Uterus (tissue), 4 donors: ENCODE data around the gene NOS1AP. TPM values are rescaled to one million over a fixed set of nuclear protein-coding genes. Genes with fewer than 3 reads are reported as not detected.

ENCODE experiments used
- DNase-seq, 2 donors: peaks; one replicate each; pipeline ENCODE4 v3.0.0-alpha.2; 2019 to 2020
- H3K27ac ChIP-seq, 2 donors: fragments of 200-600 bp; sonication (generic); 1 replicate in 1 of 2; 2 replicates in 1 of 2; pipeline ENCODE4 v1.5.1; 2016 to 2018
- H3K27me3 ChIP-seq, 2 donors: fragments of 200-600 bp; sonication (generic); one replicate each; pipeline ENCODE4 v1.5.1; 2018 to 2019; ENCODE audit warnings: control low read depth in 1 of 2
- H3K36me3 ChIP-seq, 2 donors: fragments of 200-600 bp; sonication (generic); one replicate each; pipeline ENCODE4 v1.5.1; 2019; ENCODE audit warnings: control low read depth in 1 of 2
- H3K4me1 ChIP-seq, 2 donors: fragments of 200-600 bp; sonication (generic); one replicate each; pipeline ENCODE4 v1.5.1; 2018 to 2019; ENCODE audit warnings: control low read depth in 1 of 2
- H3K4me3 ChIP-seq, 2 donors: fragments of 200-600 bp; sonication (generic); 1 replicate in 1 of 2; 2 replicates in 1 of 2; pipeline ENCODE4 v1.5.1; 2018 to 2019; ENCODE audit warnings: mild to moderate bottlenecking in 1 of 2
- H3K9me3 ChIP-seq, 2 donors: fragments of 200-600 bp; sonication (generic); one replicate each; pipeline ENCODE4 v1.5.1; 2019; ENCODE audit warnings: control low read depth in 1 of 2
- CTCF ChIP-seq, 4 experiments: fragments of 200-600 bp in 2 of 4; fragments of 450-650 bp in 2 of 4; sonication (generic) in 2 of 4; IDR thresholded peaks; one replicate each; pipeline ENCODE4 v1.5.1; 2016 to 2019; ENCODE audit warnings: antibody characterized with exemption in 4 of 4, mild to moderate bottlenecking in 2 of 4, moderate library complexity in 1 of 4
- POLR2A ChIP-seq, 2 donors: fragments of 450-650 bp; IDR thresholded peaks; one replicate each; pipeline ENCODE4 v1.6.1; 2016; ENCODE audit warnings: antibody characterized with exemption in 2 of 2, mild to moderate bottlenecking in 1 of 2, moderate library complexity in 1 of 2
- intact Hi-C: fragments of 100-400 bp; cut with DNase I; formaldehyde crosslinking; loops from one replicate; pipeline ENCODE4 v1.15.1; 2023; ENCODE audit warnings: low total_unique reads
- total RNA-seq, 4 donors: library from RNA; depleted of rRNA in 3 of 4; stranded (reverse); fragments of >200 nt in 3 of 4; gene quantifications; one replicate each; pipeline versions ENCODE4 v1.1.0 to v1.2.4, GENCODE V29; 2014 to 2023
- donor health status: DM: yes; HTN: yes; CAD: no.

NOS1AP gene
- total RNA-seq, 4 donors from 2014 or later, result under 0.01 to 5.3 (median 1.9) TPM; not detected in 1

GRCh38 chr1:162055062-162055461 is 14.4 kb upstream of the NOS1AP start:
- no peak for TF ChIP-seq POLR2A (IDR thresholded peaks at IDR 0.05)
- TF ChIP-seq CTCF (IDR thresholded peaks at IDR 0.05), result no peak
- intact Hi-C loops, result loop anchor here (5.0 kb wide), 1 partner anchor 337 kb away; no protein-coding TSS in a partner anchor
- DNase-seq, result no peak

GRCh38 chr1:162056043-162056442 is 13.4 kb upstream of the NOS1AP start:
- no peak overlapping the region for H3K27ac ChIP-seq
- DNase-seq, result peak; percentile 37 to 58
- intact Hi-C loops, result loop anchor here (5.0 kb wide), 1 partner anchor 336 kb away; no protein-coding TSS in a partner anchor
- no peaks in the 10 kb centered on the region for H3K36me3 ChIP-seq
- H3K4me1 ChIP-seq, result no peaks in the 10 kb centered on the region
- H3K9me3 ChIP-seq, result no peaks in the 10 kb centered on the region
- TF ChIP-seq CTCF (IDR thresholded peaks at IDR 0.05) (peak; percentile 75 to 88 (median 85)), POLR2A (IDR thresholded peaks at IDR 0.05) (no peak)
- no peaks in the 10 kb centered on the region for H3K27me3 ChIP-seq
- no peak overlapping the region for H3K4me3 ChIP-seq

More at GRCh38 chr1:162055062-162055461, 14.4 kb upstream of the NOS1AP start:
- no peaks in the 10 kb centered on the region for H3K36me3 ChIP-seq
- no peak overlapping the region for H3K27ac ChIP-seq
- H3K9me3 ChIP-seq, result no peaks in the 10 kb centered on the region
- no peaks in the 10 kb centered on the region for H3K4me1 ChIP-seq
- no peaks in the 10 kb centered on the region for H3K27me3 ChIP-seq
- H3K4me3 ChIP-seq, result no peak overlapping the region

GRCh38 chr1:162056579-162056978 is 12.9 kb upstream of the NOS1AP start:
- Histone ChIP-seq H3K27me3 (no peaks in the 10 kb centered on the region), H3K4me3 (no peak overlapping the region), H3K36me3 (no peaks in the 10 kb centered on the region), H3K27ac (no peak overlapping the region), H3K4me1 (no peaks in the 10 kb centered on the region), H3K9me3 (no peaks in the 10 kb centered on the region)
- intact Hi-C loops, result loop anchor here (5.0 kb wide), 1 partner anchor 336 kb away; no protein-coding TSS in a partner anchor
- TF ChIP-seq POLR2A (IDR thresholded peaks at IDR 0.05), result no peak
- TF ChIP-seq CTCF (IDR thresholded peaks at IDR 0.05), result no peak
- no peak for DNase-seq

- no peaks in the 10 kb centered on the region for H3K4me1 ChIP-seq
- no peaks in the 10 kb centered on the region for H3K27me3 ChIP-seq
- intact Hi-C loops, result loop anchor here (5.0 kb wide), 1 partner anchor 333 kb away; no protein-coding TSS in a partner anchor
- no peak overlapping the region for H3K27ac ChIP-seq
- DNase-seq, result no peak
- no peaks in the 10 kb centered on the region for H3K36me3 ChIP-seq
- no peak overlapping the region for H3K4me3 ChIP-seq
- H3K9me3 ChIP-seq, result no peaks in the 10 kb centered on the region
- TF ChIP-seq POLR2A (IDR thresholded peaks at IDR 0.05), result no peak
- TF ChIP-seq CTCF (IDR thresholded peaks at IDR 0.05), result no peak
Observed at GRCh38 chr1:162059721-162060120, 9.8 kb upstream of the NOS1AP start.

- no peak overlapping the region for H3K4me3 ChIP-seq
- no peaks in the 10 kb centered on the region for H3K36me3 ChIP-seq
- no peak for TF ChIP-seq CTCF (IDR thresholded peaks at IDR 0.05)
- TF ChIP-seq POLR2A (IDR thresholded peaks at IDR 0.05), result no peak
- H3K27ac ChIP-seq, result no peak overlapping the region
- H3K4me1 ChIP-seq, result no peaks in the 10 kb centered on the region
- intact Hi-C loops, result no loop called here
- no peaks in the 10 kb centered on the region for H3K27me3 ChIP-seq
- no peak for DNase-seq
- H3K9me3 ChIP-seq, result no peaks in the 10 kb centered on the region
Observed at GRCh38 chr1:162060314-162060713, 9.2 kb upstream of the NOS1AP start.
